ENCODE results near the gene KLHL22. TPM values are rescaled to one million over a fixed set of nuclear protein-coding genes. Genes with fewer than 3 reads are reported as not detected.

KLHL22 gene
- total RNA-seq, 1 experiment from 2014 or later: 26.5 TPM

DNA sequence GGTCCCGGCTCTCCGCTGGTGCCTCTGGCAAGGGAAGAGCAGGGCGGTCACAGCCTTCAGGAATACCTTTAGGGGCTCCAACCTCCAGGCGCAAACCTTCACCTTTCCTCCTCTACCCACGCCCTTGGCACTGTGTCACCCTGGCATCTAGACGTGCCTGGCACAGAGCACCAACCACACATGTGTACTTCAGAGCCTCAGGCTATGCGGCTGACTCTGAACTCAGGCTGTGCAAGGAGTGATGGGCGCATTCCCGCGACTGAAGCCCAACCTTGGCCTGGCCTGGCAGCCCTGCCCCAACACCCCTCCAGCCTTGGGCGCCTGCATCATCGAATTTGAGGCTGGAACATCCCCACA, 69.4 kb downstream of the KLHL22 start:
- intact Hi-C loops (cut with micrococcal nuclease; ENCODE audit: unreplicated experiment): no loop called here
- DNase-seq: no peak
- BruUV-seq (replicated peaks): no TSS peak
- peaks cover 7% of the 10 kb centered on the region for H3K4me1 Mint-ChIP-seq (ENCODE audit: low read depth, unreplicated experiment)
- CTCF ChIA-PET: no interaction called here
- H3K36me3 Mint-ChIP-seq (ENCODE audit: insufficient read depth, unreplicated experiment): peaks cover 4% of the 10 kb centered on the region
- peaks cover 28% of the 10 kb centered on the region for H3K27me3 Mint-ChIP-seq (ENCODE audit: unreplicated experiment)
- no peaks in the 10 kb centered on the region for H3K9me3 Mint-ChIP-seq (ENCODE audit: low read depth, unreplicated experiment)
- TF ChIP-seq, protein P1, sequence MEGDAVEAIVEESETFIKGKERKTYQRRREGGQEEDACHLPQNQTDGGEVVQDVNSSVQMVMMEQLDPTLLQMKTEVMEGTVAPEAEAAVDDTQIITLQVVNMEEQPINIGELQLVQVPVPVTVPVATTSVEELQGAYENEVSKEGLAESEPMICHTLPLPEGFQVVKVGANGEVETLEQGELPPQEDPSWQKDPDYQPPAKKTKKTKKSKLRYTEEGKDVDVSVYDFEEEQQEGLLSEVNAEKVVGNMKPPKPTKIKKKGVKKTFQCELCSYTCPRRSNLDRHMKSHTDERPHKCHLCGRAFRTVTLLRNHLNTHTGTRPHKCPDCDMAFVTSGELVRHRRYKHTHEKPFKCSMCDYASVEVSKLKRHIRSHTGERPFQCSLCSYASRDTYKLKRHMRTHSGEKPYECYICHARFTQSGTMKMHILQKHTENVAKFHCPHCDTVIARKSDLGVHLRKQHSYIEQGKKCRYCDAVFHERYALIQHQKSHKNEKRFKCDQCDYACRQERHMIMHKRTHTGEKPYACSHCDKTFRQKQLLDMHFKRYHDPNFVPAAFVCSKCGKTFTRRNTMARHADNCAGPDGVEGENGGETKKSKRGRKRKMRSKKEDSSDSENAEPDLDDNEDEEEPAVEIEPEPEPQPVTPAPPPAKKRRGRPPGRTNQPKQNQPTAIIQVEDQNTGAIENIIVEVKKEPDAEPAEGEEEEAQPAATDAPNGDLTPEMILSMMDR (IDR thresholded peaks at IDR 0.05; ENCODE audit: unreplicated experiment): no peak
- H3K27ac Mint-ChIP-seq (ENCODE audit: unreplicated experiment): no peak overlapping the region
- no peak overlapping the region for H3K4me3 Mint-ChIP-seq (ENCODE audit: low read depth, unreplicated experiment)

DNA sequence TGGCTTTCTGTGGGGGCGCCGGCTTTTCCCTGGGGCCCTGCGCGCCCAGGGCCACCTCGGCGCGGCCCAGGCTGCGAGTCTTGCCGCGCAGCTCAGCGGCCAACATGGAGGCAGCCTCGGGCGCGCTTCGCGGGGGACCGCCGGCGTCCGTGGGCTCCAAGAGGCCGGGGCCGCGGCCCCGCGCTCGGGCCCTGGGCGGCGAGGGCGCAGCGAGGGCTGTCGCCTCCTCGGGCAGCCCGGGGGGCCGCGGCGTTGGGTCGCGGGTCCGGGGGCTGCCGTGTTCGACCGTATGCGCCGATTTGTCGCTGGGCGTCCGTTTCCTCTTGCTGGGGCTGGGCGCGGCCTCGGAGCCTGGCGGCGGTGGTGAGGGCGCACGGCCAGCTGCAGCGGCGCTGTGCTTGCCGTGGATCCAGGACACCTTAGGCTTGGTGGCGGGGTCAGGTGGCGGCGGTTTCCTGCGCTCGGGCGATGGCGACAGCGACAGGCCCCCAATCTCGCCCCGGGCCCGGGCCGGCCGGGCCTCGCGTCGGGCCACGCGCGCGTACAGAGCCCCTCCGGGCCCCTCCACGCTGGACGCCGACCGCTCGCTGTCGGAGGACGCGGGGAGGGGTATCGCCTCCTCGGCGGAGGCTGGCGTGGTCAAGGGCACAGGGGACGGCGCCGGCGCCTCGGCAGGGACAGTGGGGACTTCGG, 69.9 kb downstream of the KLHL22 start:
- DNase-seq: no peak
- Mint-ChIP-seq H3K27ac (ENCODE audit: unreplicated experiment) (no peak overlapping the region), H3K9me3 (ENCODE audit: low read depth, unreplicated experiment) (no peaks in the 10 kb centered on the region), H3K4me1 (ENCODE audit: low read depth, unreplicated experiment) (peaks cover 7% of the 10 kb centered on the region), H3K4me3 (ENCODE audit: low read depth, unreplicated experiment) (no peak overlapping the region), H3K36me3 (ENCODE audit: insufficient read depth, unreplicated experiment) (peaks cover 2% of the 10 kb centered on the region), H3K27me3 (ENCODE audit: unreplicated experiment) (peaks cover 28% of the 10 kb centered on the region)
- no TSS peak for BruUV-seq (replicated peaks)
- CTCF ChIA-PET: no interaction called here
- TF ChIP-seq, protein P1 (IDR thresholded peaks at IDR 0.05; ENCODE audit: unreplicated experiment): no peak
- intact Hi-C loops (cut with micrococcal nuclease; ENCODE audit: unreplicated experiment): no loop called here

DNA sequence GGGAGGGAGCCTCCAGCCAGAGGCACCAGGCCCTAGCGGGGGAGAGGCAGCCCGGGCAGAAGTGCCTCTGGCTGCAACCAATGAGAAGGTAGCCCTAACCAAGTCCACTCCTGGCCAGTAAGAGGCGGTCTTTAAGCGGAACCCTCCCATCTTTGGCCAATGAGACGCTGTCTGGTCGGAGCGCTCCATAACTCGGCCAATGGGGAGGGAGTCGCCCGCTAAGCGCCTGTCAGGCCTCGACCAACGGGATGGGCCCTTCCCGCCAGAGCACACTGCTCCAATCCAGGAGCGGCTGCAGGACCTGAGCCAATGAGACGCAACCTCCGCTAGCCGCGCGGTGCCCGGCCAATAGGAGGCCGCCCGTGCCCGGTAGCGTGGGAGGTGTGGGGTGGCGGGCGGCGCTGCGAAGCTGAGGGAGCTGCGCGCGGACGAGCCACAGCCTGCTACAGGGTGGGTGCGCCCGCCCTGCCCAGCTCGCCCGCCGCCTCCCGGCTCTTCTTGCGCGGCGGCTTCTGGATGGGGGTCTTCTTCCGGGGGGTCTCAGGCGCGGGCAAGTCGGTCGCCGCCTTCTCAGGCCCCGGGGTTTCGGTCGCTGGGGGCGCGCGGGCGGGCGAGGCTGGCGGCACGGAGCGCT, 70.5 kb downstream of the KLHL22 start:
- Mint-ChIP-seq H3K27me3 (ENCODE audit: unreplicated experiment) (peaks cover 28% of the 10 kb centered on the region), H3K4me3 (ENCODE audit: low read depth, unreplicated experiment) (no peak overlapping the region), H3K9me3 (ENCODE audit: low read depth, unreplicated experiment) (no peaks in the 10 kb centered on the region), H3K4me1 (ENCODE audit: low read depth, unreplicated experiment) (peaks cover 7% of the 10 kb centered on the region), H3K27ac (ENCODE audit: unreplicated experiment) (no peak overlapping the region), H3K36me3 (ENCODE audit: insufficient read depth, unreplicated experiment) (no peaks in the 10 kb centered on the region)
- DNase-seq: no peak
- CTCF ChIA-PET: no interaction called here
- no TSS peak for BruUV-seq (replicated peaks)
- intact Hi-C loops (cut with micrococcal nuclease; ENCODE audit: unreplicated experiment): no loop called here
- TF ChIP-seq, protein P1 (IDR thresholded peaks at IDR 0.05; ENCODE audit: unreplicated experiment): no peak

DNA sequence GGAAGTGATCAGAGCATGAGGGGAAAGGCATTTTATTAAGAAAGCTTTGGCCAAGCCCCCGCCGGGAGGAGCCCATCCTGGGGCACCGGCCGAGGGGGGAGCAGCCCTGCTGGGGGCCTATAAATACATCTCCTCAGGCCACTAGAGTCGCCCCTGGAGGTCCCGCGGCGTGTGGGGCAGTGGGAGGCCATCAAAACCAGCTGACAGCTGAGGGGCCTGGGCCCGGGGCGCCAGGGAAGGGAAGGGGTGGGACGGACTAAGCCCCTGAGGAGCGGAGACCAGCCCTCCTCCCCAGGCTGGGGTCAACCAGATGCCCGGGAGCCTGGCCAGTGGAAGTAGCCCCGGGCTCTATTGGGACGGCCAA, 71.0 kb downstream of the KLHL22 start:
- Mint-ChIP-seq H3K36me3 (ENCODE audit: insufficient read depth, unreplicated experiment) (no peaks in the 10 kb centered on the region), H3K4me3 (ENCODE audit: low read depth, unreplicated experiment) (no peak overlapping the region), H3K27me3 (ENCODE audit: unreplicated experiment) (peaks cover 28% of the 10 kb centered on the region), H3K4me1 (ENCODE audit: low read depth, unreplicated experiment) (peaks cover 7% of the 10 kb centered on the region), H3K9me3 (ENCODE audit: low read depth, unreplicated experiment) (no peaks in the 10 kb centered on the region), H3K27ac (ENCODE audit: unreplicated experiment) (no peak overlapping the region)
- DNase-seq: no peak
- CTCF ChIA-PET: no interaction called here
- TF ChIP-seq, protein P1 (IDR thresholded peaks at IDR 0.05; ENCODE audit: unreplicated experiment): no peak
- no TSS peak for BruUV-seq (replicated peaks)
- intact Hi-C loops (cut with micrococcal nuclease; ENCODE audit: unreplicated experiment): no loop called here
